OCI-LY1 (cell line): Measurements from ENCODE around the gene ELOVL1.

Experiments used
- H2AFZ ChIP-seq: fragments of 200-600 bp; sonication (generic), shearing (Covaris generic); 2 replicates; pipeline ENCODE4 v1.6.0; 2014; ENCODE audit warnings: antibody characterized with exemption, mild to moderate bottlenecking, low read length
- H3F3A ChIP-seq: fragments of 200-600 bp; sonication (generic), shearing (Covaris generic); 2 replicates; pipeline ENCODE4 v1.6.0; 2014; ENCODE audit warnings: mild to moderate bottlenecking, antibody characterized with exemption, low read length, moderate library complexity; ENCODE audit not compliant: insufficient read depth
- H3K27ac ChIP-seq: fragments of 200-600 bp; sonication (generic); 2 replicates; pipeline ENCODE4 v1.5.1; 2014; ENCODE audit warnings: low read length, mixed run types, mild to moderate bottlenecking, low read depth; ENCODE audit not compliant: poor library complexity, severe bottlenecking
- H3K27me3 ChIP-seq: fragments of 200-600 bp; sonication (generic); 2 replicates; pipeline ENCODE4 v1.6.0; 2014; ENCODE audit warnings: antibody characterized with exemption, mild to moderate bottlenecking, low read length, moderate library complexity; ENCODE audit not compliant: insufficient read depth
- H3K36me3 ChIP-seq: fragments of 200-600 bp; sonication (generic); 2 replicates; pipeline ENCODE4 v1.6.1; 2014; ENCODE audit warnings: mild to moderate bottlenecking, antibody characterized with exemption, low read length, moderate library complexity, mixed read lengths; ENCODE audit not compliant: insufficient read depth
- H3K4me1 ChIP-seq: fragments of 200-600 bp; sonication (generic); 2 replicates; pipeline ENCODE4 v1.5.1; 2014; ENCODE audit warnings: mild to moderate bottlenecking, low read length, moderate library complexity; ENCODE audit not compliant: insufficient read depth, severe bottlenecking
- H3K4me2 ChIP-seq: fragments of 200-600 bp; sonication (generic), shearing (Covaris generic); 2 replicates; pipeline ENCODE4 v1.6.1; 2014; ENCODE audit warnings: low read length
- H3K4me3 ChIP-seq: fragments of 200-600 bp; sonication (generic); 2 replicates; pipeline ENCODE4 v1.5.1; 2014; ENCODE audit warnings: low read length, low read depth, mild to moderate bottlenecking, mixed read lengths; ENCODE audit not compliant: poor library complexity, severe bottlenecking
- H3K79me2 ChIP-seq: fragments of 200-600 bp; shearing (Covaris generic); 2 replicates; pipeline ENCODE4 v1.6.1; 2016; ENCODE audit warnings: mixed run types, low read length, mixed read lengths; ENCODE audit not compliant: insufficient read depth
- H3K9ac ChIP-seq: fragments of 200-600 bp; sonication (generic), shearing (Covaris generic); 2 replicates; pipeline ENCODE4 v1.6.1; 2014; ENCODE audit warnings: mild to moderate bottlenecking, low read length, mixed read lengths
- H3K9me2 ChIP-seq: fragments of 200-600 bp; sonication (generic), shearing (Covaris generic); 2 replicates; pipeline ENCODE4 v1.6.1; 2014; ENCODE audit warnings: low read depth, mild to moderate bottlenecking, low read length, mixed read lengths
- H3K9me3 ChIP-seq: fragments of 200-600 bp; shearing (Covaris generic); 2 replicates; pipeline ENCODE4 v1.6.1; 2014; ENCODE audit warnings: low read length, mixed read lengths
- H4K20me1 ChIP-seq: fragments of 200-600 bp; sonication (generic), shearing (Covaris generic); 2 replicates; pipeline ENCODE4 v1.6.0; 2016; ENCODE audit warnings: mild to moderate bottlenecking, low read length; ENCODE audit not compliant: insufficient read depth
- EZH2 ChIP-seq: fragments of 200-600 bp; sonication (generic), shearing (Covaris generic); IDR thresholded peaks from 2 replicates; pipeline ENCODE4 v1.8.0; 2017; ENCODE audit warnings: borderline replicate concordance, mixed run types, mild to moderate bottlenecking, antibody characterized with exemption, low read length, moderate library complexity, mixed read lengths
- TF ChIP-seq, protein P1 (sequence below): fragments of 200-600 bp; sonication (generic), shearing (Covaris generic); IDR thresholded peaks from 2 replicates; pipeline ENCODE4 v1.5.1; 2017; ENCODE audit warnings: mild to moderate bottlenecking, antibody characterized with exemption, low read length, moderate library complexity, mixed read lengths

The ELOVL1 gene

DNA sequence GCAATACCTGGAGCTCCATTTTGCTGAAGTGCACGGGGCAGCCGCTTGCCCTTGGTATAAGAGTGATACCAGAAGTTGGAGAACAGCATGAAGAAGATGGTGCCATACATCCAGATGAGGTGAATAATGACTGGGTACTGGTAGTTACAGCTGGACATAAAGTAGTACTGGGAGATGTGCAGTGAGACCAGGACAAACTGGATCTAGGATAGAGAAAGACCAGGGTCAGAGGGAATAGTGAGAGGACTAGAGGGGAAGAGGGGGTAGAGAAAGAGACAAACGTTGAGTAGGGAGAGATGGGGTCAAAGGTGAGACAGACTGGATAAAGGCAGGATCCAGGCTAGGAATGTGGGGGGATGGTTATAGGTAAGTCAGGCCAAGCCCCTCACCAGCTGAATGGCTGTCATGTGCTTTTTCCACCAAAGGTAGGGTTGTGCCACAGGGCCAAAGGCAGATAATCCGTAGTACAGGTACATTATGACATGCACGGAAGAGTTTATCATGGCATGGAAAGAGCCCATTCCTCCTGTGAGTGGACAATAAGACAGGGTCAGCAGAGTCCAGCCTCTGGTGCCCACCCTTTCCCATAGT is 3.8 kb downstream of the ELOVL1 start:
- Histone ChIP-seq H3K4me3 (no peak overlapping the region), H3F3A (peaks cover 4% of the 10 kb centered on the region; the same call in 1 of the 2 replicates), H2AFZ (no peak overlapping the region), H3K9me2 (no peaks in the 10 kb centered on the region), H3K9ac (no peak overlapping the region), H3K4me2 (no peak overlapping the region), H3K27me3 (no peaks in the 10 kb centered on the region), H4K20me1 (no peaks in the 10 kb centered on the region), H3K9me3 (no peaks in the 10 kb centered on the region), H3K4me1 (peaks cover 46% of the 10 kb centered on the region), H3K36me3 (peaks cover 65% of the 10 kb centered on the region), H3K79me2 (peaks cover 9% of the 10 kb centered on the region), H3K27ac (peak overlapping the region; percentile 15)
- no peak for TF ChIP-seq EZH2
- TF ChIP-seq, protein P1, sequence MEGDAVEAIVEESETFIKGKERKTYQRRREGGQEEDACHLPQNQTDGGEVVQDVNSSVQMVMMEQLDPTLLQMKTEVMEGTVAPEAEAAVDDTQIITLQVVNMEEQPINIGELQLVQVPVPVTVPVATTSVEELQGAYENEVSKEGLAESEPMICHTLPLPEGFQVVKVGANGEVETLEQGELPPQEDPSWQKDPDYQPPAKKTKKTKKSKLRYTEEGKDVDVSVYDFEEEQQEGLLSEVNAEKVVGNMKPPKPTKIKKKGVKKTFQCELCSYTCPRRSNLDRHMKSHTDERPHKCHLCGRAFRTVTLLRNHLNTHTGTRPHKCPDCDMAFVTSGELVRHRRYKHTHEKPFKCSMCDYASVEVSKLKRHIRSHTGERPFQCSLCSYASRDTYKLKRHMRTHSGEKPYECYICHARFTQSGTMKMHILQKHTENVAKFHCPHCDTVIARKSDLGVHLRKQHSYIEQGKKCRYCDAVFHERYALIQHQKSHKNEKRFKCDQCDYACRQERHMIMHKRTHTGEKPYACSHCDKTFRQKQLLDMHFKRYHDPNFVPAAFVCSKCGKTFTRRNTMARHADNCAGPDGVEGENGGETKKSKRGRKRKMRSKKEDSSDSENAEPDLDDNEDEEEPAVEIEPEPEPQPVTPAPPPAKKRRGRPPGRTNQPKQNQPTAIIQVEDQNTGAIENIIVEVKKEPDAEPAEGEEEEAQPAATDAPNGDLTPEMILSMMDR = no peak

DNA sequence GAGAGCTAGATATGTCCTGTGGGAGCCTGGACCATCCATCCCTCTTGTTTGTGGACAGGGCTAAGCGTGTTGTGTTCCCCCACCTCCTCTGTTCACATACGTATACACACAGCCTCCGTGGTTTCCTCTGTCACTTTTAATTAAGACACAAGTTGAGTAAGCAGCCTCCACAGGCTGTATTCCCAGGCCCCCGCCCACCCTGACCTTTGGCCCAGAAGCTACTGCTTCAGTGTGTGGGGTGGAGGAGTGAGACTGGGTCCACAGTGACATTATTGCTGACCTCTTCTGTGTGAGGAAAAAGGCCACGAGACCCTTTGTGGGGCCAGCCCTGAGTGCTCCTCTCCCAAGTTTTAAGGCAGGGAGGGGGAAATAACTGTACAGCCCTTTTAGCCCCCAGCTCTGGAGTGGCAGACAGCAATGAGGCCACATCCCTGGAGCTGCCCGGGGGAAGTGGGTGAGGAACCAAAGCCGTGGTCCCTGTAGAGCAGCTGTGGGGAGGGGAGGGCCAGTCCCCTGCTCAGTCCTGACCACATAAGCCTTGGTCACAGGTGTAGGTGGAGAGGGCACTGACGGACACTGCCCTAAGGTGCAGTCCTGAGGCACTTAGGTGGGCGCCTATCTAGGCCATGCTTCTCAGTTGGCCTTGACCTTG is 4.4 kb downstream of the ELOVL1 start:
- Histone ChIP-seq H3K36me3 (peaks cover 66% of the 10 kb centered on the region), H3K4me3 (no peak overlapping the region), H2AFZ (no peak overlapping the region), H3K27me3 (no peaks in the 10 kb centered on the region), H3F3A (peaks cover 4% of the 10 kb centered on the region; the same call in 1 of the 2 replicates), H3K9ac (no peak overlapping the region), H3K9me2 (no peaks in the 10 kb centered on the region), H3K4me2 (no peak overlapping the region), H3K27ac (peak overlapping the region; percentile 15), H4K20me1 (no peaks in the 10 kb centered on the region), H3K79me2 (peaks cover 9% of the 10 kb centered on the region), H3K9me3 (no peaks in the 10 kb centered on the region), H3K4me1 (peaks cover 40% of the 10 kb centered on the region)
- no peak for TF ChIP-seq EZH2
- TF ChIP-seq, protein P1 = no peak

DNA sequence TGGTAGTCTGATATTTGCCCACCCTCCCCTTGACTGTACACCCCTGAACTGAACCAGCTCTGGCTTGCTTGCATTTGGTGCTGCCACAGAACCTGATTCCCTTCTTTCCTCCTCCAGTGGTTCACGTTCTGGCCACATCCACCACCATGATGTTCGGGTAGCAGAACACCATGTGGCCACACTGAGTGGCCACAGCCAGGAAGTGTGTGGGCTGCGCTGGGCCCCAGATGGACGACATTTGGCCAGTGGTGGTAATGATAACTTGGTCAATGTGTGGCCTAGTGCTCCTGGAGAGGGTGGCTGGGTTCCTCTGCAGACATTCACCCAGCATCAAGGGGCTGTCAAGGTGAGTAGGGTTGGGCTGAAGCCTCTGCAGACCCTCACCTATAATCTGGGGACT is 7.2 kb downstream of the ELOVL1 start:
- Histone ChIP-seq H3K4me2 (peak overlapping the region; percentile 91), H4K20me1 (no peaks in the 10 kb centered on the region), H3K4me1 (peaks cover 32% of the 10 kb centered on the region), H3K79me2 (peaks cover 9% of the 10 kb centered on the region), H3K4me3 (peak overlapping the region; percentile 84), H2AFZ (no peak overlapping the region), H3K27ac (peak overlapping the region; percentile 71), H3K9ac (peak overlapping the region; percentile 90; the same call in 1 of the 2 replicates), H3F3A (peaks cover 4% of the 10 kb centered on the region; the same call in 1 of the 2 replicates), H3K27me3 (no peaks in the 10 kb centered on the region), H3K9me3 (no peaks in the 10 kb centered on the region), H3K9me2 (no peaks in the 10 kb centered on the region), H3K36me3 (peaks cover 66% of the 10 kb centered on the region)
- TF ChIP-seq, protein P1 = no peak
- TF ChIP-seq EZH2 = no peak
